ENCODE results near the gene LELP1.
"Not testable (repeated sequence)": the region's sequence is repeated elsewhere in the genome, so short reads cannot be mapped to it uniquely, and the experiment has no call there.

The LELP1 gene

GRCh38 chr1:153229076-153229829 lies 26.0 kb downstream of the LELP1 start:
- DNase-seq = not testable (repeated sequence)

DNA sequence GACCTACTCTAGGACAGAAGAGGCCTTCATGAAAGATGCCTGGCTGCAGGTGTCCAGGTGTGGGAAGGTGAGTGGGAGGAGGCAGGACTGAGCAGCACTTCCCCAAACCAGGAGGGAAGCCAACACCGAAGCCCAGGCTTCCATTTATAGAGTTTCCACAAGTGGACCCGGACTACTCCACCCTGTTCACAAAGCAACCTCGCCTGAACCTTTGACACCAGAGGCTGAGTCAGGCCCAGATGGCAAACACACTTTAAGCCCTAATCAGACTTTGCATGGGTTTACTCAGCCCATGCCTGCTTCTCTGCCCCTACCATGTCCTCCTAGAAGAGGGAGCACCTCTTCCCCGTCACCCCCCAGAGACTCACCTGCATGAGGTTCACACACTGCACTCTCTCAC lies 28.1 kb downstream of the LELP1 start:
- DNase-seq = no peak

- DNase-seq = no peak
These were observed 28.6 kb downstream of the LELP1 start for GRCh38 chr1:153231785-153232184.

DNA sequence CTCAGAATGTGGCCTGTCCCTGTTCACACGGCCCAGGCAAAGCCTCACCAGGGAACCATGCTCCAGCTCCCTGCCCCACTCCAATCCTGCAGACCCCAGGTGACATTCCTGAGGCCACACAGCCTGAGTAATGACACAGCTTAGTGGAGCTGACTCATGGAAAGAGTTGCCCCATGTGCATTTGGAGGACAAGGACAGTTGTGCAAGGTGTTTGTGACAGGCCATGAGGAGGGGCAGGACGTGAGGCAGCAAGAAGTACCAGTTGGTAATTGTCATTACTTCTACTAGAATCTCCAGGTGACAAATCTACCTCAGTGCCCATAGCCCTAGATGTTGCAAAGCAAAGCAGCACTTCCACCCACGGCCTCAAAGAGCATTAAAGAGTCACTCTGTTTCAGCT lies 29.3 kb downstream of the LELP1 start:
- no peak for DNase-seq

- DNase-seq = no peak
These were observed 30.2 kb downstream of the LELP1 start for GRCh38 chr1:153233448-153233847.

- DNase-seq = no peak
These were observed 35.3 kb downstream of the LELP1 start for GRCh38 chr1:153238527-153238926.

DNA sequence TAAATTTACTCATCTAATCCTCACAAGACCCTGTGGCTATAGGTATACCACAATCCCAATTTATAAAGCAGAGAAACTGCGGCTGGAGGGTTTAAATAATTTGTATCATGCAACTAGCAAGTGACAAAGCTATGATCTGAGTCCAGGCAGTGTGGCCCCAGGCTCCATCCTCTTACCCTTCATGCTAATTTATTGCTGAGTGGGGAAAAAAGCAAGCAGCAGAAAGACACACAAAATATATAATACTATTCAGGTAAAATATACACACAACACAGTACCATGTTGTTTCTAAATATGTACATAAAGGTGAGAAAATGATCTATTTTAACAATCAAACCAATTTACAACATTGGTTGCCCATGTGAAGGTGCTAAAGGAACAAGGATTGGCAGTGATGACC lies 38.9 kb downstream of the LELP1 start:
- no peak for DNase-seq

DNA sequence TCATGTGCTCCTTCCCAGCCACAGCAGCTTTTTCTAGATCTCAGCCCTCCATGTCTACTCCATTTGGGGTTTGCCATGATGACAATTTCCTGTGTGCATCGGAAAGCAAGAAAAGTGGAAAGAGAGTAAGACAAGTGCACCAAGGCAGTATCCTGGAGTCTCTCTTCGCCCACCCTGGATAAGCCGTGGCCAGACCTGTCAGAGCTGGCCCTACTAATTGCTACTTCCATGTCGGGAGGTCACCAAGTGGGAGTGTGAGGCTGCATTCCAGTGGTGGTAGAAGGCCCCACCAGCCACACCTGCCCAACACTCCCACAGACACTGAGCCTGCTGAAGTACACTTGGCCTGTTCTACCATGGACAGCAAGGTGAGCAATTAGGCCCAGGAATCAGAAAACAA lies 42.2 kb downstream of the LELP1 start:
- DNase-seq = no peak

DNA sequence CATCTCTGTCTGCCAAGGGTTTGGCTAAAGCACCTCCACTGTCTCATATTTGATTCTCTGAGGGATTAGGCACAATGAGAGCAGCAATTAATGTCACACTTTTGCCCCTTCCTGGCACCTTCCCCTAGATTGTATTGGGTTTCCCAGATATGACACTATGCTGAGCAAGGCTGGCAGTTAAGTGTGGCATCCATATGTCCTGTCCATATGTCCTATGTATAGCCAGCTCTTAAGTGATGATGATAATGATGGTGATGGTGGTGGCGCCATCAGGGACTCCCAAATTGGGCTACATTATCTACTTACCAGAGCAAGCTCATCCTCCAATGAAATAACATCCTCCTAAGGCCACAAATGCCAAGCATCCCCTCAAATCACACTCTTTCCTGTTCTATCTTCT lies 42.8 kb downstream of the LELP1 start:
- no peak for DNase-seq

- no peak for DNase-seq
These were observed 43.6 kb downstream of the LELP1 start for GRCh38 chr1:153246825-153247224.

GRCh38 chr1:153248176-153248879 lies 45.1 kb downstream of the LELP1 start:
- DNase-seq = no peak

DNA sequence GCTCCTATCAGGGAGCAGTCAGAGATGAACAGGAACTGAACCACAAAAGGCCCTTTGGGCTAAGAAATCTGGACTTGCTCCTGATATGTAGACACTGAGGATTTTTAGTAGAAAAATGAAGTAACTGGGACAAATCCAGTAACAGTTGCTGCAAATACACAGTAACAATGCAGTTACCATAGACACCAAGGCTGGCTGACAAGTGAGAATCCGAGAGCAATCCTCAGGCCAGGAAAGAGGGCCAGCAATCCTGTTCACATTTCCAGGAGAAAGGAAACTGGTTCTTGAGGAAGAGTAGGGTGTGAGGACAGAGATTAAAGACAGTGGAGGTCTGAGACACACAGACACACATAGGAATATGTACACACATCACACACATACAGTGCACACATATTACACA lies 46.9 kb downstream of the LELP1 start:
- DNase-seq = no peak

GRCh38 chr1:153251087-153251486 lies 47.9 kb downstream of the LELP1 start:
- no peak for DNase-seq

DNA sequence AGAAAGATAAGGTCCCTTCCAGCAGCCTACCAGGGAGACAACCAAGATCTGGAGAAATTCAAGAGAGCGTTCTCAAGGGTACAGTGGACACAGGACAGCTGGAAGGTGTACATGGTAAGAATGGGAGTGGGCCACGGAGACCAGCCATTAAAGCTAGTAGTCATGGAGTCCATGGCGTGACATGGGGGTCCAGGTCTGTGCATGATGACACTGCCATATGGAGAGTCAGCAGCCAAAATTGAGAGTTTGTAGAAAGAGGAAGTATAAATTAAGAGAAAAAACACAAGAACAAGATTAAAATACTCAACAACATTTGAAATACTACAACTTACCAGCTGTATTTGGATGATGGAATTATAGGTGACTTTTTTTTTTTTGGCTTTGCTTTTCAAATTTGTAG lies 48.3 kb downstream of the LELP1 start:
- DNase-seq = no peak

GRCh38 chr1:153251988-153252387 lies 48.8 kb downstream of the LELP1 start:
- no peak for DNase-seq

DNA sequence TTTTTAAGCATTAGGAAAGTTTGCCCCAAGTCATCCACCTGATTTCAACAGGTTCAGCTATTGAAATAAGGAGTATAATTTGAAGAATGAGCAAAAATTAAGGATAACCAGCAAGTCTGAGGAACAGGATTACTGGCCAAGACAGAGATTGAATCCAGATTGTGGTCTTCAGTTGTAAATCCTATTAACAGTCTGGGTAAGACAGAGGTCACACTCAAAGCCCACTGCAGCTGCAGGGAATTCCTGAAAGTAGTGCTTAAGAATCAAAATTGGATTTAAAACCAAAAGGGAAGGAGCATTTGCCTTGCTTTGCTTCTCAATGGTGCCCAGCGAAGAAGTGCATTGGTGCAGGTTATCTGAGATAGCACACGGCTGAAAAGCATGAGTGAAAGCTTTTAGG lies 49.8 kb downstream of the LELP1 start:
- DNase-seq = no peak

DNA sequence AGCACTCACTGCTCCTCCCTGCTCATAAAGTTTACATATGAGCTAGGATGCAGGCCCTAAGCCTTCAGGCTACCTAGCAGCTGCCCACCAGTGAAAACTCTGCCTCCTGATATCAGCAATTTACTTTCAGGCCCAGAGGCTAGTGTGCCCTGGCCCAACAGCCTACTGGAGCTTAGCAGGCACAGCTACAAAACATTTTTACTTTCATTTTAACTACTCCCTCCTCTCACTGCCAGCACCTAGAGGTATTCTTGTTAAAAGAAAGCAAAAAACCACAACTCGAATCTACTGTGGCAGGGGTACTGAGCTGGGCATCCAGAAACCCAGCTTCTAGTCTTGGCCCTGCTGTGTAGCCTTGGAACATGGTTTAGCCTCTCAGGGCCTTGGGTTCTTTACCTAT lies 50.5 kb downstream of the LELP1 start:
- DNase-seq = no peak
